IgD-negative memory B cell (primary cell): ENCODE data around the gene MIPOL1. TPM values are rescaled to one million over a fixed set of nuclear protein-coding genes. Genes with fewer than 3 reads are reported as not detected.

Experiments used
- H3K27ac Mint-ChIP-seq, 3 donors: one replicate each; pipeline ENCODE4 v1.8.0; 2020 to 2022; ENCODE audit warnings: mild to moderate bottlenecking in 3 of 3, mixed read lengths in 3 of 3, moderate library complexity in 1 of 3
- H3K27me3 Mint-ChIP-seq: one replicate; pipeline ENCODE4 v1.8.0; 2021; ENCODE audit warnings: mixed read lengths
- H3K36me3 Mint-ChIP-seq: one replicate; pipeline ENCODE4 v1.8.0; 2020; ENCODE audit warnings: mild to moderate bottlenecking, mixed read lengths
- H3K4me1 Mint-ChIP-seq, 3 donors: one replicate each; pipeline ENCODE4 v1.8.0; 2020 to 2022; ENCODE audit warnings: mixed read lengths in 3 of 3, mild to moderate bottlenecking in 1 of 3
- H3K4me3 Mint-ChIP-seq, 4 donors: one replicate each; pipeline ENCODE4 v1.8.0; 2020 to 2022; ENCODE audit warnings: mild to moderate bottlenecking in 4 of 4, mixed read lengths in 4 of 4, moderate library complexity in 3 of 4
- H3K9me3 Mint-ChIP-seq, 3 donors: one replicate each; pipeline ENCODE4 v1.8.0; 2020 to 2021; ENCODE audit warnings: mixed read lengths in 3 of 3, mild to moderate bottlenecking in 1 of 3
- polyA plus RNA-seq: library from polyadenylated mRNA; unstranded; fragments of 300-500 nt; fragmentation: Illumina TruSeq; gene quantifications from one replicate; pipeline ENCODE4 v1.2.3, GENCODE V29; 2021

Gene MIPOL1
- polyA plus RNA-seq, 1 donor from 2014 or later = not detected

DNA sequence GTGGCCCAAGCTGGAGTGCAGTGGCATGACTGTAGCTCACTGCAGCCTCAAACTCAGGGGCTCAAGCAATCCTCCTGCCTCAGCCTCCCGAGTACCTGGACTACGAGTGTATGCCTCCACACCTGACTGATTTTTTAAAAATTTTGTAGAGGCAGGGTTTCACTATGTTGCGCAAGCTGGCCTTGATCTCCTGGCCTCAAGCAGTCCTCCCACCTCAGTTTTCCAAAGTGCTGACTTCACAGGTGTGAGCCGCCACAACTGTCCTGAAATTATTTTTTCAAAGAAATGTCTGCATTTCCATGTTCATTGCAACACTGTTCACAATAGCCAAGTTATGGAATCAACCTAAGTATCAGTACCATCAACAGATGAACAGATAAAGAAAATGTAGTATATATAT is 285.9 kb downstream of the MIPOL1 start:
- H3K9me3 Mint-ChIP-seq = peaks cover 0 to 17% (median 8%) of the 10 kb centered on the region in 3 donors
- no peaks in the 10 kb centered on the region for H3K27me3 Mint-ChIP-seq
- no peaks in the 10 kb centered on the region for H3K4me1 Mint-ChIP-seq
- H3K4me3 Mint-ChIP-seq = no peak overlapping the region
- no peak overlapping the region for H3K27ac Mint-ChIP-seq
- no peaks in the 10 kb centered on the region for H3K36me3 Mint-ChIP-seq

GRCh38 chr14:37490607-37491006 is 292.9 kb downstream of the MIPOL1 start:
- H3K9me3 Mint-ChIP-seq = peaks cover 1 to 8% (median 2%) of the 10 kb centered on the region in 3 donors
- H3K4me3 Mint-ChIP-seq = no peak overlapping the region
- H3K4me1 Mint-ChIP-seq = peaks cover 0 to 1% (median 0%) of the 10 kb centered on the region in 3 donors
- H3K27me3 Mint-ChIP-seq = peaks cover 2% of the 10 kb centered on the region
- H3K36me3 Mint-ChIP-seq = no peaks in the 10 kb centered on the region
- no peak overlapping the region for H3K27ac Mint-ChIP-seq

- Mint-ChIP-seq H3K27me3 (peaks cover 2% of the 10 kb centered on the region), H3K9me3 (peaks cover 0 to 8% (median 1%) of the 10 kb centered on the region in 3 donors), H3K27ac (no peak overlapping the region), H3K4me1 (peaks cover 0 to 1% (median 0%) of the 10 kb centered on the region in 3 donors), H3K36me3 (no peaks in the 10 kb centered on the region), H3K4me3 (no peak overlapping the region)
Observed at GRCh38 chr14:37491076-37491475, 293.3 kb downstream of the MIPOL1 start.

GRCh38 chr14:37493606-37494005 is 295.9 kb downstream of the MIPOL1 start:
- Mint-ChIP-seq H3K36me3 (no peaks in the 10 kb centered on the region), H3K27me3 (peaks cover 2% of the 10 kb centered on the region), H3K9me3 (peaks cover 0 to 1% (median 0%) of the 10 kb centered on the region in 3 donors), H3K4me1 (peaks cover 0 to 1% (median 0%) of the 10 kb centered on the region in 3 donors), H3K27ac (no peak overlapping the region), H3K4me3 (no peak overlapping the region)

- Mint-ChIP-seq H3K4me3 (no peak overlapping the region), H3K27me3 (peaks cover 2% of the 10 kb centered on the region), H3K27ac (no peak overlapping the region), H3K36me3 (no peaks in the 10 kb centered on the region), H3K9me3 (peaks cover 0 to 3% (median 2%) of the 10 kb centered on the region in 3 donors), H3K4me1 (no peaks in the 10 kb centered on the region)
Observed at GRCh38 chr14:37497422-37497821, 299.7 kb downstream of the MIPOL1 start.

DNA sequence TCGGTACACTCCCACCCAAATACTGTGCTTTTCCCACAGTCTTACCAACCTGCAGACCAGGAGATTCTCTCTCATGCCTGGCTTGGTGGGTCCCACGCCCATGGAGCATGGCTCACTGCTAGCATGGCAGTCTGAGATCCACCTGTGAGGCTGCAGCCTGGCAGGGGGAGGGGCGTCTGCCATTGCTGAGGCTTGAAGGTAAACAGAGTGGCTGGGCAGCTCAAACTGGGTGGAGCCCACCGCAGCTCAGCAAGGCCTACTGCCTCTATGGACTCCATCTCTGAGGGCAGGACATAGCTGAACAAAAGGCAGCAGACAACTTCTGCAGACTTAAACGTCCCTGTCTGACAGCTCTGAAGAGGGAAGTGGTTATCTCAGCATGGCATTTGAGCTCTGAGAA is 304.1 kb downstream of the MIPOL1 start:
- Mint-ChIP-seq H3K4me1 (no peaks in the 10 kb centered on the region), H3K9me3 (peaks cover 1 to 8% (median 2%) of the 10 kb centered on the region in 3 donors), H3K36me3 (no peaks in the 10 kb centered on the region), H3K27ac (no peak overlapping the region), H3K27me3 (no peaks in the 10 kb centered on the region), H3K4me3 (no peak overlapping the region)

GRCh38 chr14:37508503-37508902 is 310.8 kb downstream of the MIPOL1 start:
- Mint-ChIP-seq H3K4me3 (no peak overlapping the region), H3K27ac (no peak overlapping the region), H3K27me3 (no peaks in the 10 kb centered on the region), H3K36me3 (no peaks in the 10 kb centered on the region), H3K4me1 (no peaks in the 10 kb centered on the region), H3K9me3 (peaks cover under 1 to 3% (median 2%) of the 10 kb centered on the region in 3 donors)

GRCh38 chr14:37512173-37512572 is 314.4 kb downstream of the MIPOL1 start:
- H3K27me3 Mint-ChIP-seq = no peaks in the 10 kb centered on the region
- H3K4me1 Mint-ChIP-seq = no peaks in the 10 kb centered on the region
- no peak overlapping the region for H3K4me3 Mint-ChIP-seq
- no peak overlapping the region for H3K27ac Mint-ChIP-seq
- no peaks in the 10 kb centered on the region for H3K36me3 Mint-ChIP-seq
- peaks cover 0 to 8% (median 4%) of the 10 kb centered on the region in 3 donors for H3K9me3 Mint-ChIP-seq

GRCh38 chr14:37515771-37516170 is 318.0 kb downstream of the MIPOL1 start:
- H3K36me3 Mint-ChIP-seq = no peaks in the 10 kb centered on the region
- peaks cover 0 to 8% (median 1%) of the 10 kb centered on the region in 3 donors for H3K9me3 Mint-ChIP-seq
- H3K27ac Mint-ChIP-seq = no peak overlapping the region
- H3K4me1 Mint-ChIP-seq = no peaks in the 10 kb centered on the region
- H3K4me3 Mint-ChIP-seq = no peak overlapping the region
- H3K27me3 Mint-ChIP-seq = no peaks in the 10 kb centered on the region

DNA sequence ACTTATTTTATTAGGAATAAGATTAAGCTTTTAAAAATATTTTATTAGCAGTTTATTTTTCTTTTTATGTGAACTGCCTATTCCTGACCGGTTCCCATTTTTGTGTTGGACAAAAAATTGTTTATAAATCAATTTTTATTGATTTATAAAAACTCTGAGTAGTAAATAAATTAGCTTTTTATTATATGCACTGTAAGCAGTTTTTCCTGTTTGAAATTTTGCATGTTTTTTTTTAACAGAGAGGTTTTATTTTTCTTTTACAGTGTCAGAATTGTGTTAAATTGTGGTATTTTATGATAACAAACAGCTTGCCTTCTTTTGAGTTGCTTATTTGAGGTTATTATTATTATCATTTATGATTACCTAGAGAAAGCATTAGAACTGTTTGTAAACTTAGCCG is 329.3 kb downstream of the MIPOL1 start:
- no peak overlapping the region for H3K27ac Mint-ChIP-seq
- no peak overlapping the region for H3K4me3 Mint-ChIP-seq
- H3K4me1 Mint-ChIP-seq = no peaks in the 10 kb centered on the region
- H3K36me3 Mint-ChIP-seq = no peaks in the 10 kb centered on the region
- H3K27me3 Mint-ChIP-seq = no peaks in the 10 kb centered on the region
- H3K9me3 Mint-ChIP-seq = peaks cover 3 to 8% (median 6%) of the 10 kb centered on the region in 3 donors

GRCh38 chr14:37539992-37540391 is 342.3 kb downstream of the MIPOL1 start:
- Mint-ChIP-seq H3K4me1 (no peaks in the 10 kb centered on the region), H3K27me3 (no peaks in the 10 kb centered on the region), H3K4me3 (no peak overlapping the region), H3K27ac (no peak overlapping the region), H3K9me3 (peaks cover 0 to 4% (median 2%) of the 10 kb centered on the region in 3 donors), H3K36me3 (no peaks in the 10 kb centered on the region)

GRCh38 chr14:37544407-37544806 is 346.7 kb downstream of the MIPOL1 start:
- Mint-ChIP-seq H3K9me3 (peaks cover 0 to 1% (median 0%) of the 10 kb centered on the region in 3 donors), H3K27me3 (no peaks in the 10 kb centered on the region), H3K27ac (no peak overlapping the region), H3K36me3 (no peaks in the 10 kb centered on the region), H3K4me1 (no peaks in the 10 kb centered on the region), H3K4me3 (no peak overlapping the region)

DNA sequence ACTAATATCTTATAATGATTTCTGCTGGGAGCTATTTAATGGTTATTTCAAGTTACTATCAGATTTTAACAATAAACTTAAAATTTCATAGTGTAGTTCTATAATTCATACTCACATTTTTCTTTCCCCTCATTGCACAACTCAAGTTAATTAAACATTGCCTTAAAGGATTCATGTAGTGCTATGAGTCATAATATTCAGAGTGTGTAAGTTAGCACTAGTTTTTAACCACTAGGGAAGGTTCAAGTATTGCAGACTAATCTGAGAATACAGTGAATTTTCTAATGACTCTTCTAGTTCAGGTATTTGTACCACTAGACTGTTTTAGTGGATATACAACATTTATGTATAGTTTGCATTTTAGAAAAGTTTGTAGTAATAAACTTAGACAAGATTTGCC is 347.4 kb downstream of the MIPOL1 start:
- Mint-ChIP-seq H3K4me3 (no peak overlapping the region), H3K27me3 (no peaks in the 10 kb centered on the region), H3K4me1 (no peaks in the 10 kb centered on the region), H3K9me3 (no peaks in the 10 kb centered on the region), H3K36me3 (no peaks in the 10 kb centered on the region), H3K27ac (no peak overlapping the region)

DNA sequence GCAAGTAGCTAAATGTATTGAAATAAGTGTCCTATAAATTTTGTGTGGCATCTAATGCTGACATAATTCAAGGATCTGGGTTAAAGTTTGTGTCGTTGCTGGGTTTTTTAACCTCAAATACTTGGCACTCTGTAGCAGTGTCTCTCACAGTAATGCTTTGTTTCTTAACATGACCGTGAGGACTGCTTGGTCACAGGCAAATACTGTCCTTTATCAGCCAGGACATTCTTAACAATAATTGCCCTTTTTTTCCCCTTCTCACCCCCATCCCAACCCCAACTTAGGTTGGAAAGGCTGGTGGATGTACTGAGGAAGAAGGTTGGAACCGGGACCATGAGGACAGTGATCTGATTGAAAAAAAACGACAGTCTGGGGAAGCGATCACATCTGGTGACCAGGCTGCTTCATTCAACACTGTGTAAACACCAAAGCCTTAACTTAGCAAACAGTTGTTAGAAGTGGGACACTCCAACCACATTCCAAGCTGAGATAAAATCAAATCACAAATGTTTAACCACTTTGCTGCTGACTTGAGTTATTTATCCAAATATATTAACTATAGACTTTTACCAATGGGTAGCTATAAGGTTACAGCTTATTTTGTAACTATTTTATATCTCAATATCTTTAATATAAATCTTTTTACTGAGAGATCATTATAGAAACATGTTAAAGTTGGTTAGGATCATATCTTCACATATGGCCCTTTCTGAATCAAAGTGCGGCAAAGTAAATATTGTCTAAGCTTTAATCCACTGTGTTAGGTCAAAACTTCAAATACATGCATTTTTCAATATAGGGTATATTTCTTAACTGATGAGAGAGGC is 349.1 kb downstream of the MIPOL1 start:
- H3K27ac Mint-ChIP-seq = no peak overlapping the region
- no peaks in the 10 kb centered on the region for H3K4me1 Mint-ChIP-seq
- no peaks in the 10 kb centered on the region for H3K27me3 Mint-ChIP-seq
- peaks cover 0 to under 1% (median 0%) of the 10 kb centered on the region in 3 donors for H3K9me3 Mint-ChIP-seq
- no peak overlapping the region for H3K4me3 Mint-ChIP-seq
- H3K36me3 Mint-ChIP-seq = no peaks in the 10 kb centered on the region

DNA sequence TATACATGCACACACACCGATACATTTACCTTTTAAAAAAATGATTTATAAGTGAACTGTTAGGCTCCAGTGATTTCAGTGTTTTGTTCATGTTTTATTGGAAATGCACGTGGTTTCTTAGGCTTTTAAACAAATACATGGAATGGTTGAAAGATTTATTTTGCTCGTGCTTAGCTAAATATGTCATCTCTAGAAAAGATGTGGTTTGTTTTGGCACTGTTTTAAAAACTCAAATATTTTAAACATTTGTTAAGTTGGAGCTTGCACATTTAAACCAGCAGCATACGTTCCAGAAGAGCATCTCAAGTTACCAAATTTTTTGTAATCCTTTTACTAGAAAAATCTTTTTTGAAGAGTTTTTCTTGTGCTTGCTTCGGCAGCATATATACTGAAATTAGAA is 352.8 kb downstream of the MIPOL1 start:
- Mint-ChIP-seq H3K9me3 (peaks cover 6 to 20% (median 7%) of the 10 kb centered on the region in 3 donors), H3K27me3 (no peaks in the 10 kb centered on the region), H3K27ac (no peak overlapping the region), H3K4me1 (no peaks in the 10 kb centered on the region), H3K4me3 (no peak overlapping the region), H3K36me3 (no peaks in the 10 kb centered on the region)

DNA sequence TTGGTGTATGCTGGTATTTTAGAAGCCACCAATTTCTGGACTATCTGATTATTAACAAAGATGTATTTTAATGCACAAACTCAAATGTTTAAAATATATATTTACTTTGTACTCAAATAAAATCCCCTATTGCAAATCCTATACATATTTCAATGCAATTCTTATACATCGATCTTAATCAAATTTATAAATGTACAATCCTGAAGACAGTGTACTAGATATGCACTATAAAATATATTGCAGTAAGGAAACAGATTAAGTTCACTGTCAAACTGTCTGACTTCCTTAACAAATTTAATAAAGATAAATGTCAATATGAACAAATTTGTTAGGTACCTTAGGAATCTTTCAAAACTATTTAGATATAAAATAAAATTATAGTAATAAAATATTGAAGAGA is 353.4 kb downstream of the MIPOL1 start:
- no peaks in the 10 kb centered on the region for H3K36me3 Mint-ChIP-seq

More for the DNA sequence above, 353.4 kb downstream of the MIPOL1 start:
- H3K9me3 Mint-ChIP-seq = peaks cover 6 to 20% (median 7%) of the 10 kb centered on the region in 3 donors
- no peaks in the 10 kb centered on the region for H3K27me3 Mint-ChIP-seq
- H3K27ac Mint-ChIP-seq = no peak overlapping the region
- no peak overlapping the region for H3K4me3 Mint-ChIP-seq
- H3K4me1 Mint-ChIP-seq = no peaks in the 10 kb centered on the region
